OCI-M2 (cell line): Measurements from ENCODE around the gene ARHGAP4.

Experiments
- DNase-seq: peaks from one replicate; lab custom pipeline; 2025; ENCODE audit not compliant: unreplicated experiment; lab: John Stamatoyannopoulos, UW

The ARHGAP4 gene

GRCh38 chrX:153907456-153907855 lies 18.6 kb downstream of the ARHGAP4 start:
- DNase-seq = no peak

DNA sequence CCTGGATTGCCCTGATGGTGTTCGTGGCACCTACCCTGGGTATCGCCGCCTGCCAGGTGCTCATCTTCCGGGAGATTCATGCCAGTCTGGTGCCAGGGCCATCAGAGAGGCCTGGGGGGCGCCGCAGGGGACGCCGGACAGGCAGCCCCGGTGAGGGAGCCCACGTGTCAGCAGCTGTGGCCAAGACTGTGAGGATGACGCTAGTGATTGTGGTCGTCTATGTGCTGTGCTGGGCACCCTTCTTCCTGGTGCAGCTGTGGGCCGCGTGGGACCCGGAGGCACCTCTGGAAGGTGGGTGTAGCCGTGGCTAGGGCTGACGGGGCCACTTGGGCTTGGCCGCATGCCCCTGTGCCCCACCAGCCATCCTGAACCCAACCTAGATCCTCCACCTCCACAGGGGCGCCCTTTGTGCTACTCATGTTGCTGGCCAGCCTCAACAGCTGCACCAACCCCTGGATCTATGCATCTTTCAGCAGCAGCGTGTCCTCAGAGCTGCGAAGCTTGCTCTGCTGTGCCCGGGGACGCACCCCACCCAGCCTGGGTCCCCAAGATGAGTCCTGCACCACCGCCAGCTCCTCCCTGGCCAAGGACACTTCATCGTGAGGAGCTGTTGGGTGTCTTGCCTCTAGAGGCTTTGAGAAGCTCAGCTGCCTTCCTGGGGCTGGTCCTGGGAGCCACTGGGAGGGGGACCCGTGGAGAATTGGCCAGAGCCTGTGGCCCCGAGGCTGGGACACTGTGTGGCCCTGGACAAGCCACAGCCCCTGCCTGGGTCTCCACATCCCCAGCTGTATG lies 19.7 kb downstream of the ARHGAP4 start:
- DNase-seq = no peak

DNA sequence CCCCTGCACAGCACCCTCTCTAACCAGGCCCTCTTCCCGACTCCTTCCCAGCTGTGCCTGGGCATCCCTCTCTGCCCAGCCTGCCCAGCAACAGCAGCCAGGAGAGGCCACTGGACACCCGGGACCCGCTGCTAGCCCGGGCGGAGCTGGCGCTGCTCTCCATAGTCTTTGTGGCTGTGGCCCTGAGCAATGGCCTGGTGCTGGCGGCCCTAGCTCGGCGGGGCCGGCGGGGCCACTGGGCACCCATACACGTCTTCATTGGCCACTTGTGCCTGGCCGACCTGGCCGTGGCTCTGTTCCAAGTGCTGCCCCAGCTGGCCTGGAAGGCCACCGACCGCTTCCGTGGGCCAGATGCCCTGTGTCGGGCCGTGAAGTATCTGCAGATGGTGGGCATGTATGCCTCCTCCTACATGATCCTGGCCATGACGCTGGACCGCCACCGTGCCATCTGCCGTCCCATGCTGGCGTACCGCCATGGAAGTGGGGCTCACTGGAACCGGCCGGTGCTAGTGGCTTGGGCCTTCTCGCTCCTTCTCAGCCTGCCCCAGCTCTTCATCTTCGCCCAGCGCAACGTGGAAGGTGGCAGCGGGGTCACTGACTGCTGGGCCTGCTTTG lies 20.5 kb downstream of the ARHGAP4 start:
- DNase-seq = no peak

DNA sequence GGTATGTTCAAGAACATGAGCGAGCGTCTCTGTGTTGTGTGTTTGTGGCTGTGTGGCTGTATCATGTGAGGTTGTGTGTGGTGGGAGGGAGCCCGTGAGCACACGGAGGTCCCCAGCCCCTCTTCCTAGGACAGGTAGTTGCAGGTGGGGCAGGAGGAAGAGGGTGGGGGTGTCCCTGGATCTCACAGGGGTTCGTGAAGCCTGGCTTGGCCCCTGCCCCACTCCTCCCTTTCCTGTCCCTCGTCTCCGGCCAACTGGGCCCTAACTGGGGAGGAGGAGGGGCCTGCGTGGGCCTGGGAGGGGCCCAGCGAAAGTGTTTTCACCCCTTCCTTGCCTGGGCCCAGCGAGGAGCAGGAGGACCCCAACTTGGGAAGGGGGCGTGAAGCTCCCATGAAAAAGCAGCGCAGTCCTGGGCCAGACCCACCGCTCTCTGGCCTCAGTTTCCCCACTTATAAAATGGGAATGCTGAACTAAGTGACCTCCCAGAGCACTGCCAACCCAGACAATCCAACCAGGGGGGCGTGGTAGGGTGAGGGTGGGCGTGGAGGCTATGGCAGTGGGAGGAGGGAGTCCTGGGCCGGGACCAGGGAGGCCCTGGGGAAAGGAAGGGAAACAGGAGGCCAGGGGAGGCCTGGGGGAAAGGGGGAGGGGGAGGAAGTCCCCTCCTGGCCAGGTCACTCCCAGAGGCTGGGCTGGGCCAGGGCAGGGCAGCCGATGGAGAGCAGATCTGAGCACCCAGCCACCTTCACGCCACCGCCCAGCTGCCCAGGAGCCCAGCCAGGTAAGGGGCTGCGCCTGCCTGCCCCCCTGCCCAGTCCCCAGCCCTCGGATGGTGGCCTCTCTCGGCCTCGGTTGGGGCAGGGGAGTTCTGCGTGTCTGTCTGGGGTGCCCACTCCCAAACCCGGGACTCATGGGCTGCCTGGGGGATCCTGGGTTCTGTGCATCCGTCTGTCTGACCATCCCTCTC lies 21.8 kb downstream of the ARHGAP4 start, which contains the start of gene AVPR2:
AVPR2 (plus strand) TSS at position 683 of the 967 bp plus-strand sequence. CDS start 473 bp downstream, outside the sequence.
- no peak for DNase-seq

GRCh38 chrX:153903238-153903980 lies 22.7 kb downstream of the ARHGAP4 start:
- no peak for DNase-seq

GRCh38 chrX:153902385-153902784 lies 23.7 kb downstream of the ARHGAP4 start:
- no peak for DNase-seq

DNA sequence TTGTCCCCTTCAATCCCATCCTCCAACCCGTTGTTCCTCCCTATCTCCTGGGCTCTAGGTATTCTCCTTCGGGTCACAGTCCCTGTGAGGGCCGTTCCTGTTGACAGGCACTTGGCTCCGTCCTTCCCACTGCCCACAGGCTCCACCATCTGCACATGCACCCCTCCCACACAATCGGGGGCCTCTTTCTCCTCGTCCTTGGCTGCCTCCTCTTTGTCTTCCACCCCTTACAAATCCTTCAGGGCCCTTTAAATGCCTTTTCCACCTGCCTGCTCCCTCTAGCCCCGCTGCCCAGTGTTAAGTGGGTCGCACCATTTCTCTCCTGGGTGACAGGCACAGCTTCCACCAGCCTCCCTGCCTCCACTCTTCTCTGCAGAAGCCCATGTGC lies 24.3 kb downstream of the ARHGAP4 start:
- DNase-seq = no peak

DNA sequence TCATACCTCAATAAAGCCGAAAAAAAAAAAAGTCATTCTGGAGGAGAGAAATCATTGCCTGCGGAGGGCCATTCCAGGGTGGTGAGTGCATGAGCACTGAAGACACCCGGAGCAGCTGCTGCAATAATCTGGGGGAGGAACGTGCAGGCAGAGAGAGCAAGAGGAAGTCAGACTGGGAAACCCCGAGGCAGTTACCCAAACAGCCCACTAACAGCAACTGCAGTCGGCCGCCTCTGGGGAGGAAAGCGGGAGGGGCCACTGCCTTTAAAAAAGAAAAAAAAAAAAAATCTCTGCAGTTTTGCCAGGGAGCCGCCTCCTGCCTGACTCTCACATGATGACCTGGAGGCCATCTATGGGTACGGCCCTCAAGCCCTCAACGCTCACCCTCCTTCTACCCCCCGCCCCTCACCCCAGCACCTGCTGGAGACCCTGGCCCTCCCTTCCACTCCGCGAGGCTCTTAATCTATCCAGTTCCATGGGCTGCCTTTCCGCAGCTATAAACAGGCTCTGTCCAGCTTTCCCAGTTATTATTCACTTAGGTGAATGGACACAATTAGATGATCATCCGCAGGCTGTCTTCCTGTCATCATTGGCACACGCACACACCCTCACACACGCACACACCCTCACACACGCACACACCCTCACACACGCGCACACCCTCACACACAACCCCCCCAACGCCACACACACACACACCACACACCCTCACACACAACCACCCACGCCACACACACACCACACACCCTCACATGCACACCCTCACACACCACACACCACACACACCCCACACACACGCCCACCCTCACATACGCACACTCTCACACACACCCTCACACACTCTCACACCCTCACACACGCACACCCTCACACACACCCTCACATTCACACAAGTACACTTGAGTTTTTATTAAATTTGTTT lies 25.0 kb downstream of the ARHGAP4 start:
- no peak for DNase-seq

DNA sequence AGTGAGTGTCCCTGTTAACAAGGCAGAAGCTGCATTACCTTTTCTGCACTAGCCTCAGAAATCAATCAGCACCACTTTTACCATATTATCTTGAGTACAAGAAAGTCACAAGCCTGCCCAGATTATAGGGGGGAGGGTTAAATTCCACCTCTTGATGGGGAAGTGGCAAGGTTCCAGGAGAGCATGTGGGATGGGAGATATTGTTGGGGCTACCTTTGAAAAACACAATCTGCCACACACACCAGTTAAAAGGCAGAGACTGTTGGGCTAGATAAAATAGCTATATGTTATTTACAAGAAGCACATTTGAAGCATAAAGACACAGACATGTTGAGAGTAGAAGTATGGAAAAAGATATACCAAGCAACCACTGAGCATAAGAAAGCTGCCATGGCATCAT lies 28.2 kb downstream of the ARHGAP4 start:
- no peak for DNase-seq

DNA sequence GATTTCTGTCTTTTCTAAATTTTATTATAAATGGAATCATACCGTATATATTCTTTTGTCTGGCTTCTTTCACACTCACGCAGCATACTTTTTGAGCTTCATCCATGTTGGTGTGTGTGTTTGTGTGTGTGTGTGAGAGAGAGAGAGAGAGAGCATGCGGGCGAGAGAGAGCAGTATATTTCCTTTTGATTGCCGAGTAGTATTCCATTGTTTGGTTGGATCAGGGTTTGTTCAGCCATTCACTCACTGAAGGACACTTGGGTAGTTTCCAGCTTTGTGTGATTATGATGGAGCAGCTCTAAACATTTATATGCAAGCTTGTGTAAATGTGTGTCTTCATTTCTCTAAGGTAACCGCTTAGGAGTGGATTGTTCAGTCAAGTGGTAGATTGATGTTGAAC lies 36.9 kb downstream of the ARHGAP4 start:
- no peak for DNase-seq

DNA sequence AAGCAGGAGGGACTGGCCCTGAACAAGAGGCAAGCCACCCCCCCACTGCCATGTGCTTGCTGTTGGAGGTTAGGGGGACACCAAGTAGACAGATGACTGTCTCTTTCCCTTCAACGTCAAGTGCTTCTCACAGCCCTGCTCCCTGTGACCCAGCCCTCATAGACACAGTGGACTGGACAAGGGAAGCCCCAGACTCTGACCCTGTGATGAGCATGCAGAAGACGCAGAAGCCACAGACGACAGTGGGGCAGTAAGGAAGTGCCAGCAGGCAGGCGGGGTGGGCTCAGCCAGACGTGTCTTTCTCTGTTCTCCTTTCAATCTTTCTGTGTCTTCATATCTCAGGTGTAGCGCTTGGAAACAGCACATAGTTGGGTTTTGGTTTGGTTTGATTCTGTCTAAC lies 37.7 kb downstream of the ARHGAP4 start:
- DNase-seq = no peak

DNA sequence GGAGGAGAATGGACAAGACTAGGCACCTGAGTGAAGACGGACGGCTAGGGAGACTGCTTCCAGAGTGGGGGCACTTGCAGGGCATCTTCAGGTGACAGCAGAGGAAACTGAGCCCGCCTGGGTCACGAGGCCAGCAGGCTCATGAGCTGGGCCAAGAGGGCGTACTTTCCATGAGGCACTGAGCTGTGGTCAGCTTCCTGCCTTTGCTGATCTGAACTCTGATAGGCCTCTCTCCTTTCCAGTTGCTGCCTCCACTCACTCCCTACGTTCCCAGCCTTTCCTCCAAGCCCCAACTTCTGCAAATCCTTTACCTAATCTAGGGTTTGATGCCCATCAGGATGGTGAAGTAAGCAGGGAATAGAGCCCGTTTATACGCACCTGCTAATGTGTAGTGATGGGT lies 38.7 kb downstream of the ARHGAP4 start:
- no peak for DNase-seq

- no peak for DNase-seq
Observed at GRCh38 chrX:153886915-153887314, 39.1 kb downstream of the ARHGAP4 start.

DNA sequence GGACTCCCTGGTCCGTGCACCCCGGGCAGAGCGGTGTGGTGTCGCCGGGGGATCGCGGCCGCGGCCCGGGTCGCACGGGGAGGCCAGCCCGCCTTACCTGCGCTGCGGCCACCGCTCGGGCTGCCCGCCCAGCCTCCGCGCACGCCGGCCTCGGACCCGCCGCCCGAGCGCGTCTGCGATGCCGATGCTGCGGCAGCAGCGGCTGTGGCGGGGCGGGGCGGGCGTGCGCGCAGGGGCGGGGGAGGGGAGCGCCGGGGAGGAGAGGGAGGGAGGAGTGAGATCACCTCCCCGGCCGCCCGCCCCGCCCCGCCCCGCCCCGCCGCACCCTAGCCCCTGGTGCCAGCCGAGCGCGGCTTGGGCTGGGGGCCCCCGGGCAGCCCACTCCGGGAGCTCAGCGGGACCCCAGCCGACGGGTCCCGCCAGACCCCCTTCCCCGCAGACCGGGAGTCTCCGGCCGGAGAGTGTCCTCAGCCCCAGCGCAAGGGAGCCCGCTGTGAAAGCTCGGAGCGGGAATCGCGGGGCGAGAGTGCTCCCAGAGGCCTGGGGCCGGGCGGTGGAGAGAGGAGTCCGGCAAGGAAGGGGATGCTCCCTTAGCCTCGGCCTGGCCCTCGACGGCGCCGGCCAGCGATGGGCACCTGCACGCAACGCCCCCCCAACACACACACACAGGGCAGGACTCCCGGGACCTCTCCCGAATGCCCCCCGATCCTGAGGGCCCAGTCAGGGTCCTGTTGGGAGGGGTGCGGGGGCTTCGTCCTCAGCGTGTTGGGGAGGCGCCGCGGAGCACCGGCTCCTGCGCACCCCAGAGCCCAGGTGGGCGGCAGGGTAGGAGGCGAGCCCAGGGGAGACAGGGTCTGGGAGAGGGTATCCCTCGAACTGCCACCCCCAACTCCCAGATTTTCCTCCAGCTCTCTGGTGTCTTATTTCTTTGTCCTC lies 39.8 kb downstream of the ARHGAP4 start, which contains the start of gene L1CAM:
L1CAM (minus strand) TSS at position 206 of the 936 bp plus-strand sequence. CDS start 10,337 bp downstream, outside the sequence.
- no peak for DNase-seq

DNA sequence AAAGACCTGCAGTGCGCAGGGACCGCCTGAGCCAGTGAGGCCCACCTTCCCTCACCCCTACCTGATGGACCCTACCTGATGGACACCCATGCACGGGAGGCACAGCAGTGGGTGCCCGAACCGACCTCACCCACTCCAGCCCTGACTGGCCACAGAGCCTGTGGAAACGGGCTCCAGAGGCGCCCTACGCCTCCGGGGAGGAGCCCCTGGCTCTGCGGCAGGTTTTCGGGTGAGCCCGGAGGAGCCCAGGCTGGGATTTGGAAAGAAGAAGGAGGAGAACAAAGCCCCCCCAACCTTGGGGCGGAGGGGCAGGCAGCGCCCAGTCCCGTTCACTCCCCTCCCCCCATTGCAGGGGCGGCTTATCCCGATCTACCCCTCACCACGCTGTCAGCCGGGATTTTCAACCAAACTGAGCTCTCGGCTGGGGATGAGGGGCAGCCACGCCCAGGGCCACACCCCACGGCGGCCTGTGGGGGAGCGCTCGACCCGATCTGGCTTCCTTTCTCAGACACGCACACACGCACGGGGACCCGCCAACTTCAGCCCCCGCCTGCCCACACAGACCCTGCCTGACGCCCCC lies 40.8 kb downstream of the ARHGAP4 start:
- DNase-seq = no peak

DNA sequence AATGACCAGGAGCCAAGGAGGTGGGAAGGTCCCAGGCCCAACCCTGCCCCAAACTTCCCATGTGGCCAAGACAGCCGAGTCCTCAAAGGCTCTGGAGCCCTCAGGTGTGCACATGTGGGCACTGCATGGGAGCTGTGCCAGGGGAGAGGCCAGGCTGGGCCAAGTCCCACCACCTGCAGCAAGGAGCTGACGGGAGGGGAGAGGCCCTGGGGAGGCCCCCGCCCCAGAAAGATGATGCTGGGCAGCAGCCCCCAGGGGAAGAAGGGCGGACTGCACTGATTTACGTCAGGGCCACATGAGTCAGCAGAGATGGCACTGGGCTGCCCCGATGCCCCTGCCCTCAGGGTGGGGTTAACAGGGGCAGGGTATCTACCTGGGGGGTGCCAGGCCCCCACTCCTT lies 41.5 kb downstream of the ARHGAP4 start:
- DNase-seq = no peak

- DNase-seq = no peak
Observed at GRCh38 chrX:153884136-153884535, 41.9 kb downstream of the ARHGAP4 start.

GRCh38 chrX:153883163-153883843 lies 42.8 kb downstream of the ARHGAP4 start:
- DNase-seq = no peak
